ENCODE measurements around the gene MTMR6.

Gene MTMR6

GRCh38 chr13:25227690-25228089, 59.6 kb downstream of the MTMR6 start:
- H3K4me3 ChIP-seq (ENCODE audit: low read length): no peak overlapping the region
- no peak for DNase-seq (ENCODE audit: low read depth, low spot score)

GRCh38 chr13:25225970-25226369, 61.3 kb downstream of the MTMR6 start:
- H3K4me3 ChIP-seq (ENCODE audit: low read length): no peak overlapping the region
- no peak for DNase-seq (ENCODE audit: low read depth, low spot score)

- no peak for DNase-seq (ENCODE audit: low read depth, low spot score)
- no peak overlapping the region for H3K4me3 ChIP-seq (ENCODE audit: low read length)
Observed at GRCh38 chr13:25224151-25224550, 63.1 kb downstream of the MTMR6 start.

GRCh38 chr13:25222740-25223139, 64.5 kb downstream of the MTMR6 start:
- no peak for DNase-seq (ENCODE audit: low read depth, low spot score)
- no peak overlapping the region for H3K4me3 ChIP-seq (ENCODE audit: low read length)

- DNase-seq (ENCODE audit: low read depth, low spot score): no peak
- no peak overlapping the region for H3K4me3 ChIP-seq (ENCODE audit: low read length)
Observed at GRCh38 chr13:25218019-25218418, 69.3 kb downstream of the MTMR6 start.

- H3K4me3 ChIP-seq (ENCODE audit: low read length): no peak overlapping the region
- no peak for DNase-seq (ENCODE audit: low read depth, low spot score)
Observed at GRCh38 chr13:25217023-25217885, 70.0 kb downstream of the MTMR6 start.

- H3K4me3 ChIP-seq (ENCODE audit: low read length): no peak overlapping the region
- DNase-seq (ENCODE audit: low read depth, low spot score): no peak
Observed at GRCh38 chr13:25215253-25215575, 72.1 kb downstream of the MTMR6 start.

- H3K4me3 ChIP-seq (ENCODE audit: low read length): no peak overlapping the region
- DNase-seq (ENCODE audit: low read depth, low spot score): no peak
Observed at GRCh38 chr13:25214491-25215252, 72.6 kb downstream of the MTMR6 start.

- DNase-seq (ENCODE audit: low read depth, low spot score): no peak
Observed at GRCh38 chr13:25213715-25214114, 73.6 kb downstream of the MTMR6 start.

GRCh38 chr13:25210842-25211569, 76.3 kb downstream of the MTMR6 start:
- no peak for DNase-seq (ENCODE audit: low read depth, low spot score)
- H3K4me3 ChIP-seq (ENCODE audit: low read length): no peak overlapping the region

More at GRCh38 chr13:25213715-25214114, 73.6 kb downstream of the MTMR6 start:
- no peak overlapping the region for H3K4me3 ChIP-seq (ENCODE audit: low read length)

- H3K4me3 ChIP-seq (ENCODE audit: low read length): no peak overlapping the region
Observed at GRCh38 chr13:25207291-25207810, 79.9 kb downstream of the MTMR6 start.

GRCh38 chr13:25204863-25205262, 82.4 kb downstream of the MTMR6 start:
- H3K4me3 ChIP-seq (ENCODE audit: low read length): no peak overlapping the region
- peak; percentile 55 for DNase-seq (ENCODE audit: low read depth, low spot score)

More at GRCh38 chr13:25207291-25207810, 79.9 kb downstream of the MTMR6 start:
- DNase-seq (ENCODE audit: low read depth, low spot score): no peak

GRCh38 chr13:25203127-25203740, 84.1 kb downstream of the MTMR6 start:
- no peak for DNase-seq (ENCODE audit: low read depth, low spot score)
- H3K4me3 ChIP-seq (ENCODE audit: low read length): no peak overlapping the region

GRCh38 chr13:25200783-25201182, 86.5 kb downstream of the MTMR6 start:
- no peak overlapping the region for H3K4me3 ChIP-seq (ENCODE audit: low read length)
- no peak for DNase-seq (ENCODE audit: low read depth, low spot score)

- DNase-seq (ENCODE audit: low read depth, low spot score): no peak
- no peak overlapping the region for H3K4me3 ChIP-seq (ENCODE audit: low read length)
Observed at GRCh38 chr13:25198647-25199046, 88.6 kb downstream of the MTMR6 start.

- no peak for DNase-seq (ENCODE audit: low read depth, low spot score)
- no peak overlapping the region for H3K4me3 ChIP-seq (ENCODE audit: low read length)
Observed at GRCh38 chr13:25196971-25197370, 90.3 kb downstream of the MTMR6 start.

Data from Jurkat, Clone E6-1 (cell line).